ENCODE results near the gene EGFLAM. TPM values are rescaled to one million over a fixed set of nuclear protein-coding genes. Genes with fewer than 3 reads are reported as not detected.

EGFLAM gene
- total RNA-seq, 1 donor from 2014 or later, result 0.69 TPM

DNA sequence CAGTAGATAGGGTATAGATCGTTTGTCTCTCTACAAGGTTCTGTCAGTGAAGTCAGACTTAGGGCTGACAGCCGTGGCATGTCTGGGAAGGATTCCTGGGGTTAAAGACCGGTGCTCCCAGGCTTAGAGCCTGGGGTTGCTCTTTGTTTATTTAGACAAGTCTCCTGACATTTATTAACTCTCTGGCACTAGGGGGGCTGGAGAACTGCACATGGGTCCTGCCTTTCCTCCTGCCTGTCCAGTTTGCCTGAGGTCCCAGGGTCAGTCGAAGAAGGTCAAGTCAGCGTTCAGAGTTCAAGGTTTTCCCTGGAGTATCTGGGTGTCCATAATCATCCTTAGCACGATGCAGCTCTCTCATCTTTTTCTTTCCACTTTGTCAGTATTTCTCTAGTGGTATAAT is 5.6 kb downstream of the EGFLAM start:
- TF ChIP-seq, protein P1, sequence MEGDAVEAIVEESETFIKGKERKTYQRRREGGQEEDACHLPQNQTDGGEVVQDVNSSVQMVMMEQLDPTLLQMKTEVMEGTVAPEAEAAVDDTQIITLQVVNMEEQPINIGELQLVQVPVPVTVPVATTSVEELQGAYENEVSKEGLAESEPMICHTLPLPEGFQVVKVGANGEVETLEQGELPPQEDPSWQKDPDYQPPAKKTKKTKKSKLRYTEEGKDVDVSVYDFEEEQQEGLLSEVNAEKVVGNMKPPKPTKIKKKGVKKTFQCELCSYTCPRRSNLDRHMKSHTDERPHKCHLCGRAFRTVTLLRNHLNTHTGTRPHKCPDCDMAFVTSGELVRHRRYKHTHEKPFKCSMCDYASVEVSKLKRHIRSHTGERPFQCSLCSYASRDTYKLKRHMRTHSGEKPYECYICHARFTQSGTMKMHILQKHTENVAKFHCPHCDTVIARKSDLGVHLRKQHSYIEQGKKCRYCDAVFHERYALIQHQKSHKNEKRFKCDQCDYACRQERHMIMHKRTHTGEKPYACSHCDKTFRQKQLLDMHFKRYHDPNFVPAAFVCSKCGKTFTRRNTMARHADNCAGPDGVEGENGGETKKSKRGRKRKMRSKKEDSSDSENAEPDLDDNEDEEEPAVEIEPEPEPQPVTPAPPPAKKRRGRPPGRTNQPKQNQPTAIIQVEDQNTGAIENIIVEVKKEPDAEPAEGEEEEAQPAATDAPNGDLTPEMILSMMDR (IDR thresholded peaks at IDR 0.05; ENCODE audit: unreplicated experiment), result no peak
- Mint-ChIP-seq H3K27ac (no peak overlapping the region), H3K9me3 (ENCODE audit: low read depth) (no peaks in the 10 kb centered on the region), H3K27me3 (peaks cover 70% of the 10 kb centered on the region), H3K4me1 (ENCODE audit: low read depth) (peaks cover 5% of the 10 kb centered on the region), H3K4me3 (ENCODE audit: low read depth) (no peak overlapping the region), H3K36me3 (ENCODE audit: insufficient read depth) (no peaks in the 10 kb centered on the region)
- DNase-seq (ENCODE audit: low spot score, unreplicated experiment), result no peak

DNA sequence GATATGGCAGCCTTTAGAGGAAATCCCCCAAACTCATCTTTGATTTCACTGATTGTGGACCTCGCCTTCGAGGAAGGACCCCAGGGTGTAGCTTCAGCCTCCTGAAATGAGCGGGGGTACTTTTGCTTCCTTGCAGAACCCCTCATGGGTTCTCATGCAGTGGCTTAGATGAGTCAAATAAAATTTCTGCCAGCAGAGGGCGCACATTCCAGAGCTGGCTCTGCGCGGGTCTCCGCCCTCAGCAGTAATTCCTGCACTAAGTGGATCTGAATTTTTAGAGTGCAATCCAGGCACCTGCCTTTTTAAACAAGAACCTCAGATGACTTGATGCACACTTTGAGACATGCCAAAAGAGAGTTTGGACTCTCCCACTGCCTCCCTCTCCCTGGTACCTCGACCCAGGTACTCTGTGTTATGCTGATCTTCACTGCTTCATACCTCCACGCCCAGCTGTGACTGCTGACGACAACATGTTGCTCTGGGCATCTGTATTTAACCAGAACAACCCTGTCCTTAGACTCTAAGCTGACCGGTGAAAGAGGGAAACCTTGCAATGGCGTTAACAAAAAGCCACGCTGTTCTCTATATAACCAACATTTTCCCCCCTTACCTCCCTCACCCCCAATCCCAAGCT is 7.3 kb downstream of the EGFLAM start:
- Mint-ChIP-seq H3K27me3 (peaks cover 54% of the 10 kb centered on the region), H3K27ac (no peak overlapping the region), H3K9me3 (ENCODE audit: low read depth) (no peaks in the 10 kb centered on the region), H3K36me3 (ENCODE audit: insufficient read depth) (no peaks in the 10 kb centered on the region), H3K4me3 (ENCODE audit: low read depth) (no peak overlapping the region), H3K4me1 (ENCODE audit: low read depth) (peaks cover 5% of the 10 kb centered on the region)
- peak; percentile 78 for DNase-seq (ENCODE audit: low spot score, unreplicated experiment)
- TF ChIP-seq, protein P1 (IDR thresholded peaks at IDR 0.05; ENCODE audit: unreplicated experiment), result peak; percentile 86

- TF ChIP-seq, protein P1 (IDR thresholded peaks at IDR 0.05; ENCODE audit: unreplicated experiment), result no peak
- DNase-seq (ENCODE audit: low spot score, unreplicated experiment), result no peak
- H3K4me3 Mint-ChIP-seq (ENCODE audit: low read depth), result no peak overlapping the region
- no peaks in the 10 kb centered on the region for H3K9me3 Mint-ChIP-seq (ENCODE audit: low read depth)
- peaks cover 39% of the 10 kb centered on the region for H3K27me3 Mint-ChIP-seq
- peaks cover 5% of the 10 kb centered on the region for H3K4me1 Mint-ChIP-seq (ENCODE audit: low read depth)
- H3K27ac Mint-ChIP-seq, result no peak overlapping the region
- H3K36me3 Mint-ChIP-seq (ENCODE audit: insufficient read depth), result no peaks in the 10 kb centered on the region
Measured at GRCh38 chr5:38267372-38267771, 9.0 kb downstream of the EGFLAM start.

DNA sequence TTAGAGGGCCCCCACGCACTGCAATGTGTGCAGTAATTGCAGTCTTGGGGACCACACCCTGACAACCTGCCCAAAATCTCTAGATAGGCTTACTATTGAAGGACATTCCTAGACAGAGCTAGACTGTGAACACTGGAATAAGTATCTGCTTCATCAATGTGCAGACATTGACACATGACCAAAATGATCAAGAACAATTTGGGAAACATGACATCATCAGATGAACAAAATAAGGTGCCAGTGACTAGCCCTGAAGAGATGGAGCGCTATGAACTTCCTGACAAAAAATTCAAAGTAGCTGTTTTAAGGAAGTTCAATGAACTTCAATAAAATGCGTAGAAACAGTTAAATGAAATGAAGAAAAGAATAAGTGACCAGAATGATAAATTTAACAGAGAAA is 15.3 kb downstream of the EGFLAM start:
- DNase-seq (ENCODE audit: low spot score, unreplicated experiment), result no peak
- H3K4me3 Mint-ChIP-seq (ENCODE audit: low read depth), result no peak overlapping the region
- TF ChIP-seq, protein P1 (IDR thresholded peaks at IDR 0.05; ENCODE audit: unreplicated experiment), result no peak
- H3K27ac Mint-ChIP-seq, result no peak overlapping the region
- H3K27me3 Mint-ChIP-seq, result no peaks in the 10 kb centered on the region
- H3K36me3 Mint-ChIP-seq (ENCODE audit: insufficient read depth), result no peaks in the 10 kb centered on the region
- H3K4me1 Mint-ChIP-seq (ENCODE audit: low read depth), result no peaks in the 10 kb centered on the region
- peaks cover 26% of the 10 kb centered on the region for H3K9me3 Mint-ChIP-seq (ENCODE audit: low read depth)

- Mint-ChIP-seq H3K9me3 (ENCODE audit: low read depth) (peaks cover 26% of the 10 kb centered on the region), H3K4me3 (ENCODE audit: low read depth) (no peak overlapping the region)
- TF ChIP-seq, protein P1 (IDR thresholded peaks at IDR 0.05; ENCODE audit: unreplicated experiment), result no peak
Measured at GRCh38 chr5:38274370-38274769, 16.0 kb downstream of the EGFLAM start.

More at GRCh38 chr5:38274370-38274769, 16.0 kb downstream of the EGFLAM start:
- no peak overlapping the region for H3K27ac Mint-ChIP-seq
- no peaks in the 10 kb centered on the region for H3K36me3 Mint-ChIP-seq (ENCODE audit: insufficient read depth)
- no peaks in the 10 kb centered on the region for H3K4me1 Mint-ChIP-seq (ENCODE audit: low read depth)
- H3K27me3 Mint-ChIP-seq, result no peaks in the 10 kb centered on the region
- no peak for DNase-seq (ENCODE audit: low spot score, unreplicated experiment)
